Stimulated activated naive B cell treated with anti-CD40 and anti-IgM and Interleukin-4, amounts not matched to agents 10 μg/mL and 1 μg/mL and 100 μg/mL, for 72 hours (primary cell): Measurements from ENCODE around the gene MTHFSD.

ENCODE experiments used
- ATAC-seq, 2 donors: fragments of 150-1000 bp; cut with Tn5 transposase; replicated peaks; 2 replicates each; pipeline ENCODE4 v1.10.0; 2021; ENCODE audit warnings: moderate library complexity in 1 of 2
- DNase-seq: peaks from one replicate; pipeline ENCODE4 v3.0.0; 2021
- H3K27ac Mint-ChIP-seq: one replicate; pipeline ENCODE4 v1.8.0; 2022; ENCODE audit warnings: mild to moderate bottlenecking, mixed read lengths
- H3K27me3 Mint-ChIP-seq, 2 donors: one replicate each; pipeline ENCODE4 v1.8.0; 2022; ENCODE audit warnings: mixed read lengths in 2 of 2
- H3K36me3 Mint-ChIP-seq, 2 donors: one replicate each; pipeline ENCODE4 v1.8.0; 2022; ENCODE audit warnings: mixed read lengths in 2 of 2, mild to moderate bottlenecking in 1 of 2
- H3K4me1 Mint-ChIP-seq, 2 donors: one replicate each; pipeline ENCODE4 v1.8.0; 2022; ENCODE audit warnings: mixed read lengths in 2 of 2, mild to moderate bottlenecking in 1 of 2
- H3K4me3 Mint-ChIP-seq, 2 donors: one replicate each; pipeline ENCODE4 v1.8.0; 2022; ENCODE audit warnings: mild to moderate bottlenecking in 2 of 2, mixed read lengths in 2 of 2, moderate library complexity in 1 of 2
- H3K9me3 Mint-ChIP-seq, 2 donors: one replicate each; pipeline ENCODE4 v1.8.0; 2022; ENCODE audit warnings: mixed read lengths in 2 of 2, mild to moderate bottlenecking in 1 of 2

MTHFSD gene

DNA sequence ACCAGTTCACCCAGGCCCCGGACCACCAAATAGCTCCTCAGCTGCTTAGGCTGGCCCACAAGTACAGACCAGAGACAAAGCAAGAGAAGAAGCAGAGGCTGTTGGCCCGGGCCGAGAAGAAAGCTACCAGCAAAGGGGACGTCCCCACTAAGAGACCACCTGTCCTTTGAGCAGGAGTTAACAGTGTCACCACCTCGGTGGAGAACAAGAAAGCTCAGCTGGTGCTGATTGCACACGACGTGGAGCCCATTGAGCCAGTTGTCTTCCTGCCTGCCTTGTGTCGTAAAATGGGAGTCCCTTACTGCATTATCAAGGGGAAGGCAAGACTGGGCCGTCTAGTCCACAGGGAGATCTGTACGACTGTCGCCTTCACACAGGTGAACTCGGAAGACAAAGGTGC, 29.3 kb downstream of the MTHFSD start:
- no peak for DNase-seq
- Mint-ChIP-seq H3K4me1 (no peaks in the 10 kb centered on the region), H3K27ac (no peak overlapping the region), H3K4me3 (no peak overlapping the region), H3K9me3 (peaks cover 0 to 3% of the 10 kb centered on the region in 2 donors), H3K36me3 (peaks cover 11 to 20% of the 10 kb centered on the region in 2 donors), H3K27me3 (peaks cover 20 to 21% of the 10 kb centered on the region in 2 donors)
- no peak for ATAC-seq

- no peak for ATAC-seq
- no peak for DNase-seq
- H3K36me3 Mint-ChIP-seq, result peaks cover 3 to 6% of the 10 kb centered on the region in 2 donors
- H3K4me1 Mint-ChIP-seq, result peaks cover 2 to 10% of the 10 kb centered on the region in 2 donors
- no peak overlapping the region for H3K4me3 Mint-ChIP-seq
- H3K27me3 Mint-ChIP-seq, result peaks cover 29 to 37% of the 10 kb centered on the region in 2 donors
- H3K9me3 Mint-ChIP-seq, result peaks cover 0 to 3% of the 10 kb centered on the region in 2 donors
- no peak overlapping the region for H3K27ac Mint-ChIP-seq
Observed at GRCh38 chr16:86524029-86524428, 31.0 kb downstream of the MTHFSD start.

DNA sequence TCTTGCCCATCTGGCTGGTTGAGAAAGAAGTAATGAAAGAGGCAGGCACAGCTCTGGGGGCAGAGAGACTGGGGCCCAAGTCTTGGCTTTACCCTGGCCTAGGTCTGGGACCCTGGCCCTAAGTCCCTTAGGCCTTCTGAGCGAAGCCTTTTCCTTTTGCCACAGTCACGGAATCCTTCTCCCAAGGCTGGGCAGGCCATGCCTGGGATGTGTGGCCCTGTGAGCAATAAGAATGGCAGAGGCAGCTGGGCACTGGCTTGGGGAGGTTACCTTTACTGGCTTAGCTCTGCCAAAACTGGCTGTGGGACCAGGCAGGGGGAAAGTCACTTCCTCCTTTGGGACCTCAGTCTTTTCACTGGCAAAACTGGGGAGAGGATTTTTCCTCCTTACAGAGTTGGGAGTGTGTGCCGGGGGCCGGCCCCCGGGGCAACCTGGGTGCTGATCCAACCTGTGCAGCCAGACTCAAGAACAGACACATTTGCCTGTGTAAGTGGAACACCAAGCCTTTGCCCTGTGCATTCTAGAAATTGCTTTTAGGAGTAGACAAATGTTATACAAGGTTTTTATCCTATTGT, 31.8 kb downstream of the MTHFSD start:
- no peak for DNase-seq
- no peak overlapping the region for H3K4me3 Mint-ChIP-seq

GRCh38 chr16:86522634-86523033, 32.4 kb downstream of the MTHFSD start:
- Mint-ChIP-seq H3K27ac (no peak overlapping the region), H3K4me1 (peaks cover 5 to 10% of the 10 kb centered on the region in 2 donors), H3K9me3 (peaks cover 0 to 1% of the 10 kb centered on the region in 2 donors)

More for the DNA sequence above, 31.8 kb downstream of the MTHFSD start:
- peaks cover 36 to 44% of the 10 kb centered on the region in 2 donors for H3K27me3 Mint-ChIP-seq
- no peak for ATAC-seq
- peaks cover 2% of the 10 kb centered on the region in 2 donors for H3K36me3 Mint-ChIP-seq
- peaks cover 2 to 10% of the 10 kb centered on the region in 2 donors for H3K4me1 Mint-ChIP-seq
- H3K27ac Mint-ChIP-seq, result no peak overlapping the region
- peaks cover 0 to 2% of the 10 kb centered on the region in 2 donors for H3K9me3 Mint-ChIP-seq

DNA sequence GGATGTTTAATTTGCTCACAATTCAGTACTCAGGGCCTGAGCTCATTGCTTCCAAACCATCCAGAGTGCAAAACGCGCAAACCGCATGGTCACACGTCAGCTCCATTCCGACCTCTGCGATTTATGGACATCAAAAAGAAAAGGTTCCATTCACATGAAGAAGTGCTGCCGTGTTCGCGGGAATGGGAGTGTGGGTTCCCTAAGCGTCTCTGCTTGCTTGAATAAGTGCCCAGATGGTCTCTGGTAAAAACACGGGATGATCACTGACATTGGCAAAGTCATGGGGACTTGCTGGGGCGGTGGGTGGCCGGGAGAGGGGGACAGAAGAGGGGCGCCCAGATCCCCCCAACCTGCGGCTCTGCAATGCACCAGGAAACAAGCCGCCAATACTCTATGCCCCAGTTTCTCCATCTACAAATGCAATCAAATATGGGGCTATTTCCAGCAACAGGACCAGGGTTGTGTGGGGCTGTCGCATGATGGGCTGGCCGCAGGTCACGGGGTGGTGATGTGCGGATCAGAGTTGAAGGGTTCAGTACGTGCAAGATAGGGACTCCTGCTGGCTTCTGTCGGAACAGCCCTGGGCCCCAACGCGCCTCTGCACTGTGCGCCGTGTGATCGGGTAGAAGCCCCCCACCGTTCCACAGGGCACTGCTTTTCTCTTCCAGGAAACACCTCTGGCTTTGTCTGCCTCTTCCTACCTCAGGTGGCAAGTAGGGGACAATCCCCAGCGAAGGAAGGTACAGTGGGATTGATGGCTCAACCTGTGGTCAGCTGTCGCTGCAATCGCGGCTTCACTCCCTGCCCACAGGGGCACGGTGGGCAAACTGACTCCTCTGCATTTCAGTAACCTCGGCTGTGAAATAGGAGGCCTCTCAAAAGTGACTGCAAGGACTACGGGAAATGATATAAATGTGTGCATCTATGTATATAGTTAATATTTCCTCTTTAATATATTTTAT, 33.5 kb downstream of the MTHFSD start:
- H3K27me3 Mint-ChIP-seq, result peaks cover 53 to 62% of the 10 kb centered on the region in 2 donors
- no peak overlapping the region for H3K4me3 Mint-ChIP-seq
- H3K36me3 Mint-ChIP-seq, result no peaks in the 10 kb centered on the region
- ATAC-seq (no peak), DNase-seq (no peak)
- no peak overlapping the region for H3K27ac Mint-ChIP-seq
- H3K9me3 Mint-ChIP-seq, result no peaks in the 10 kb centered on the region
- peaks cover 5 to 18% of the 10 kb centered on the region in 2 donors for H3K4me1 Mint-ChIP-seq

More at GRCh38 chr16:86522634-86523033, 32.4 kb downstream of the MTHFSD start:
- DNase-seq (no peak), ATAC-seq (no peak)
- Mint-ChIP-seq H3K36me3 (peaks cover 0 to 1% of the 10 kb centered on the region in 2 donors), H3K27me3 (peaks cover 43 to 50% of the 10 kb centered on the region in 2 donors), H3K4me3 (no peak overlapping the region)

DNA sequence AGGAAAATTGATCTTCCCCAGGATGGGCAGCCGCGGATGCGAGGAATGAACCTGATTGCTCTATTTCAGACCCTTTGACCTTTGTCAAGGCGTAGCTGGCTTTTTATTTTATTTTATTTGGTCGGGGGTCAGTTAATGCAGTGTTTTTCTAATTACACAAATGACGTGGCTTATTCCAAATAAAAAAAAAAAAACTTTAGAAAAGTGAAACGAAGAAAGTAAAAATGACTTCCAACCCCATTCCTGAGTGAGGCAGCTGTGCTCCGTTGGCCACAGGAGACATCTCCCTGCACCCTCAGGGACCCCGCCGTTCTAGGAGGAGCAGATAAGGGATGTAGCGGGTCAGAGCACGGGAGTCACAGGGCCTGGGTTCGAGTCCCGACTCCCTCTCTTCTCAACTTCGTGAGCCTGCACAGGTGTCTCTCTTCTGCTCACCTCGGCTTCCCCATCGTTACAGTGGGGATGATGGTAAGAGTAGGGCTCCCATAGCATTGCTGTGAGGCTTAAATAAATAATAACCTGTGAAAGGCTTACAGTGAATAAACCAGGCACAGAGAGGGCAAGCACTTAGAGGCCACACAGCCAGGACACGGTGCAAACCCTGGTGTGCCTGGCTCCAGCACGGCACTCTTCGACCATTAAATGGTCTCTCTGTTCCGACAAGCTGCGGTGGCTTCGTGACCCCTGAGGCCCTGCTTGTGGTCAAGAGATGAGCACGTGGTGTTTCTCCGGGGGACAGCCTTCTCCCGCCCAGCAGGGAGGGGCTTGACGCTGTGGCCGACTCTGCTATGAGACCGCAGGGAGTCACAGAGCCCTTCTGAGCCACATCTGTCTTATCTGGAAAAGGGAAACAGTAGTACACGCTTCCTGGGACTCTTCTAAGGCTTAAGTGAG, 34.5 kb downstream of the MTHFSD start:
- H3K27me3 Mint-ChIP-seq, result peaks cover 61 to 71% of the 10 kb centered on the region in 2 donors
- no peaks in the 10 kb centered on the region for H3K9me3 Mint-ChIP-seq
- DNase-seq (no peak), ATAC-seq (no peak)
- no peak overlapping the region for H3K4me3 Mint-ChIP-seq
- peaks cover 7 to 21% of the 10 kb centered on the region in 2 donors for H3K4me1 Mint-ChIP-seq
- H3K27ac Mint-ChIP-seq, result no peak overlapping the region
- no peaks in the 10 kb centered on the region for H3K36me3 Mint-ChIP-seq

DNA sequence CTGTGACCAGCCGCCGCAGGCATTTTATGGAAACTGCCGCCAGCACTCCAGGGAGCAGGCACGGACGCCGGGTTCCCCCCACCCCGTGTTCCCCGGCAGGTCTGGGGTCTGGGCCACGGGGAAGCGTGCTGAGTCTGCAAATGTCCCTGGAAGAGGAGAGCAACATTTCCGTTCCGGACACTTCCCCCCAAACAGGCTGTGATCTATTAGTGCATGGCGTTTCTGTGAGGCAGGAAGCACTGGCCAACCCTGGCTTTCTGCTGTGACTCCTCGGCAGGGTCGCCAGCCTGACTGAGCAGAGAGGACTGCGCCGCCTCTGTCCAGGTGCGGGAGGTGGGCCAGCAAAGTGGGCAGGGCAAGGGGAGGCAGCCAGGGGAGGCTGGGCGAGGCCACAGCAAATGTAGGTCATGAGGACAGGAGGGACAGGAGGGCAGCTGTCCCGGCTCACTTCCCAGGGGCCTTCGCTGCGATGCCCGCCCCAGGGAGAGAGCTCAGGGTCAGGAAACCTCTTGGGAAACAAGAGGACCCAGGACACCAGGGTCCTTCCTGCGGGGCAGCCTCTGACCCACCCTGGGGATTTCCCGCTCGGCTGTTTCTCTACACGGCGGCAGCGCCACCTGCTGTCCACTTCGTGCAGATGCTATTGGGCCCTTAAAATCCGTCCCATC, 35.3 kb downstream of the MTHFSD start:
- ATAC-seq (peak in 1 of 2 donors; percentile 43), DNase-seq (no peak)
- H3K27me3 Mint-ChIP-seq, result peaks cover 66 to 79% of the 10 kb centered on the region in 2 donors
- no peaks in the 10 kb centered on the region for H3K9me3 Mint-ChIP-seq
- H3K27ac Mint-ChIP-seq, result no peak overlapping the region
- H3K4me3 Mint-ChIP-seq, result peak overlapping the region in 1 of 2 donors; percentile 32
- no peaks in the 10 kb centered on the region for H3K36me3 Mint-ChIP-seq
- H3K4me1 Mint-ChIP-seq, result peaks cover 7 to 21% of the 10 kb centered on the region in 2 donors

DNA sequence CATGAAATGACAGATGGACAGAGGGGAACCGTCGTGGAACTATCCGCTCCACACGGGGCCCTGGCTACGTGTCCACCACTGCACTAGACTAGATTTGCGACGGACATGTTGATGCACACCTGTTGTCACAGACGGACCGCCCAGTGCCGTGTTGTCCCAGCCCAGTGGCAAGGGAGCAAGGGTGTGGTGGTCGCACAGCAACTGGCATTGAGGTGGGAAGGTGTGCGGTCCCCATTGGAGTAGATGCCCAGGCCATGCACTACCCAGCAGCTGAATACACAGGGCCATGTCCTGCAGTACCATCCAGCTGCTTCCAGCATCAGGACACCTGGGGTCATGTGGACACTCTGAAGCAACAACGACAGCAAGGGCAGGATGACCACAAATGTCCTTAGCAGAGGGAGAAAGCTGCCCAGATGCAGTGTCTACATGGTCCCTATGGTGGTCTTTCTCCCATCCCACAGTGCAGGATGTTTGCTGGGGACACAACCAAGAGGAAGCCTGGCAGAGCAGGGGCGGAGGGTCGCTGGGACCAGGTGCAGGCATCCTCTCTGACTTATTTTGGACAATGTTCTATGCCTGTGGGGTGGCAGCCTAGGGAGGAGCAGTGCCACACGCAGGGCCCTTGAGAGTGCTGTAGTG, 35.9 kb downstream of the MTHFSD start:
- Mint-ChIP-seq H3K9me3 (no peaks in the 10 kb centered on the region), H3K4me3 (no peak overlapping the region), H3K36me3 (no peaks in the 10 kb centered on the region), H3K4me1 (peaks cover 7 to 21% of the 10 kb centered on the region in 2 donors), H3K27me3 (peaks cover 68 to 82% of the 10 kb centered on the region in 2 donors), H3K27ac (no peak overlapping the region)
- ATAC-seq (no peak), DNase-seq (no peak)

DNA sequence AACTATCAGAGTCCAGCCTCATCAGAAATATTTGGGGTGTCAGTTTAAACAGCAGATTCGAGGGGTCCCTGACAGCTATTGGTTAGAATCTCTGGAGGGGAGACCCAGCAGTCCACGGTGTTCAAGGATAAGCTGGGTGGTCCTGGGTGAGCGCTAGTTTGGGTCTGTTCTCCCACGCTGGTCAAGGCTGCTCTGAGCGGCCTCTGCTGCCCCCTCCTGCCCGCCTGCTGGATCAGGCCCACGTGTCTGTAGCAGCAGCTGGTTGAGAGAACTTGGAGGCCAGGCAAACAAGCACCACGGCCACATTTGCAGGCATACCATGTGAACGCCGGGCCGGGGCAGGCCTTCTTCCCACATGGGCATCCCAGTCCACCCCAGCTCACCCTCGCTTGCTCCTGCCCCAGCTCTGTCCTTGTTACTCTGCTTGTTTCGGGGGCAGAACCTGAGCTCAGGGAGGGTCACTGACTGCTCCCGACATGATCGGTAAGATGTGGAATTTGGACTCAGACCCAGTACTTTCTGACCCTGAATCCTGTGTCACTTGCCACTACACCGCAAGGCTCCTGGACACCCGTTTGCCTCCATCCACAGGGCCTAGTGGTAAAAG, 37.3 kb downstream of the MTHFSD start:
- peak overlapping the region; percentile 85 for H3K27ac Mint-ChIP-seq
- H3K4me1 Mint-ChIP-seq, result peaks cover 9 to 30% of the 10 kb centered on the region in 2 donors
- ATAC-seq (peak; percentile 65 to 73), DNase-seq (peak; percentile 27)
- H3K9me3 Mint-ChIP-seq, result no peaks in the 10 kb centered on the region
- H3K36me3 Mint-ChIP-seq, result no peaks in the 10 kb centered on the region
- no peak overlapping the region for H3K4me3 Mint-ChIP-seq
- H3K27me3 Mint-ChIP-seq, result peaks cover 74 to 90% of the 10 kb centered on the region in 2 donors

- DNase-seq (no peak), ATAC-seq (no peak)
- Mint-ChIP-seq H3K36me3 (no peaks in the 10 kb centered on the region), H3K4me3 (no peak overlapping the region), H3K27ac (peak overlapping the region; percentile 85), H3K4me1 (peaks cover 9 to 35% of the 10 kb centered on the region in 2 donors), H3K9me3 (no peaks in the 10 kb centered on the region), H3K27me3 (peaks cover 75 to 93% of the 10 kb centered on the region in 2 donors)
Observed at GRCh38 chr16:86517033-86517432, 38.0 kb downstream of the MTHFSD start.

- DNase-seq, result no peak
- peak overlapping the region in 1 of 2 donors; percentile 55 for H3K4me3 Mint-ChIP-seq
Observed at GRCh38 chr16:86516623-86517003, 38.4 kb downstream of the MTHFSD start.

DNA sequence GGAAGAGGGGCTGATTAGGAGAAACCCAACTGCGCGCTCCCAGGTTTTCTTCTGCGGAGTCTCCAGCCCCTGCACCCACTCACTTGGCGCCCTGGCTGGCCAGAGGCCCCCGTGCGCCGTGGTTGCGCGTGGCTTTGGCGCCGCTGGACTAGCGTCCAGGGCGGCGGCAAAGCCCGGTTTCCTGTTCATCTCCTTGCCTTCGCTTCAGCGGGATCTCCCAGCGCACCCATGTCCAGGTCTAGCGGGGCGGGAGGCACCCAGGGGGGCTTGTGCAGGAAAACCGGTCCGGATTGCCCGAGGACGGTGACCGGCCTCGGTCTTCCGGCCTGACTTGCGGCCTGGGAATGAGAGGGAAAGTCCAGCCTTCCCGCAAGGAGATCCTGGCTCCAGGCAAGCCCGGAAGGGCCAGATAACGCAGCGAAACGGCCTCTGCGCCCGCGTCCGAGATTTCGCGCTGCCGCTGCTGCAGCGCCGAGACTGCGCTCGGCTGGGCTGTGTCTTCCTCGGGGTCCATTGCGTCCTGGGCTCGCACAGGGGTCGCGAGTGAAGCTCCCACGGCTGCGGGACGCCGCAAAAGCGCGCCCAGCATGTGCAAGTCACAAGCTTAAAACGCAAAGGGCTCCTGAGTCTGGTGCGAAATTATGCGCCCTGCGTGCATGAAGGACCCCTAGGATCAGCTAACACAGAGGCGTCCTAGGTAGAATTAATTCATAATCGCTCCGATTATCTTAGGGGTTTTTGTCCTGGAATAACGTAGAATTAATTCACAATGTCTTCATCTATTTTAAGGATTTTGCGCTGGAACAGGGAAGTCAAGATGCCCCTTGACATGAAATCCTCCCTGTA, 39.0 kb downstream of the MTHFSD start:
- no peaks in the 10 kb centered on the region for H3K36me3 Mint-ChIP-seq
- H3K27me3 Mint-ChIP-seq, result peaks cover 71 to 90% of the 10 kb centered on the region in 2 donors
- no peaks in the 10 kb centered on the region for H3K9me3 Mint-ChIP-seq
- H3K4me3 Mint-ChIP-seq, result peak overlapping the region in 1 of 2 donors; percentile 55
- peaks cover 13 to 41% of the 10 kb centered on the region in 2 donors for H3K4me1 Mint-ChIP-seq
- no peak for DNase-seq
- no peak for ATAC-seq
- H3K27ac Mint-ChIP-seq, result peak overlapping the region; percentile 85

More at GRCh38 chr16:86516623-86517003, 38.4 kb downstream of the MTHFSD start:
- no peaks in the 10 kb centered on the region for H3K36me3 Mint-ChIP-seq
- H3K27ac Mint-ChIP-seq, result peak overlapping the region; percentile 85
- peaks cover 74 to 92% of the 10 kb centered on the region in 2 donors for H3K27me3 Mint-ChIP-seq
- H3K4me1 Mint-ChIP-seq, result peaks cover 10 to 38% of the 10 kb centered on the region in 2 donors
- ATAC-seq, result no peak
- H3K9me3 Mint-ChIP-seq, result no peaks in the 10 kb centered on the region
